SU-DHL-6 (cell line): ENCODE results near the gene DAPK1.

ENCODE experiments used
- H2AFZ ChIP-seq: fragments of 200-600 bp; sonication (generic); 2 replicates; pipeline ENCODE4 v1.6.1; 2014; ENCODE audit warnings: low read depth, mild to moderate bottlenecking, moderate library complexity, mixed read lengths, antibody characterized with exemption, low read length; ENCODE audit not compliant: severe bottlenecking
- H3F3A ChIP-seq: fragments of 200-600 bp; shearing (Covaris generic); 2 replicates; pipeline ENCODE4 v1.6.0; 2016; ENCODE audit warnings: antibody characterized with exemption, mild to moderate bottlenecking; ENCODE audit not compliant: insufficient read depth
- H3K27ac ChIP-seq: fragments of 200-600 bp; sonication (generic); 2 replicates; pipeline ENCODE4 v1.5.1; 2016; ENCODE audit warnings: low read depth, mild to moderate bottlenecking, low read length, moderate library complexity, mixed read lengths
- H3K27me3 ChIP-seq: fragments of 200-600 bp; sonication (generic), shearing (Covaris generic); 2 replicates; pipeline ENCODE4 v1.6.0; 2014; ENCODE audit warnings: mild to moderate bottlenecking, low read length
- H3K36me3 ChIP-seq: fragments of 200-600 bp; sonication (generic); 2 replicates; pipeline ENCODE4 v1.6.1; 2014; ENCODE audit warnings: mild to moderate bottlenecking, low read length, mixed read lengths
- H3K4me2 ChIP-seq: fragments of 300-600, 200-600 bp; shearing (Covaris generic), sonication (generic); 2 replicates; pipeline ENCODE4 v1.6.0; 2014; ENCODE audit warnings: low read length, low read depth, mild to moderate bottlenecking; ENCODE audit not compliant: poor library complexity, severe bottlenecking
- H3K4me3 ChIP-seq: fragments of 200-600 bp; sonication (generic); 2 replicates; pipeline ENCODE4 v1.5.1; 2014; ENCODE audit warnings: antibody characterized with exemption, low read length, mild to moderate bottlenecking, mixed read lengths; ENCODE audit not compliant: insufficient read depth, poor library complexity, severe bottlenecking
- H3K79me2 ChIP-seq: fragments of 200-600 bp; sonication (generic); 2 replicates; pipeline ENCODE4 v1.6.1; 2014; ENCODE audit warnings: mild to moderate bottlenecking, low read length, moderate library complexity; ENCODE audit not compliant: insufficient read depth
- H3K9ac ChIP-seq: fragments of 200-600 bp; sonication (generic); 2 replicates; pipeline ENCODE4 v1.7.0; 2014; ENCODE audit warnings: mild to moderate bottlenecking, low read length
- H3K9me2 ChIP-seq: fragments of 200-600 bp; sonication (generic); replicated peaks from 2 replicates; pipeline ENCODE4 v1.6.1; 2014; ENCODE audit warnings: low read length; ENCODE audit not compliant: insufficient read depth
- H3K9me3 ChIP-seq: fragments of 200-600 bp; sonication (generic); 2 replicates; pipeline ENCODE4 v1.6.1; 2014; ENCODE audit warnings: low read length, mixed read lengths; ENCODE audit not compliant: insufficient read depth
- H4K20me1 ChIP-seq: fragments of 200-600 bp; sonication (generic); 2 replicates; pipeline ENCODE4 v1.6.1; 2014; ENCODE audit warnings: low read depth, mild to moderate bottlenecking, antibody characterized with exemption, low read length, moderate library complexity, mixed read lengths
- CTCF ChIP-seq: fragments of 200-600 bp; sonication (generic); IDR thresholded peaks from one replicate; pipeline ENCODE4 v1.5.1; 2017; ENCODE audit warnings: antibody characterized with exemption, mild to moderate bottlenecking, low read length, moderate library complexity; ENCODE audit not compliant: insufficient read depth, poor library complexity, severe bottlenecking
- EZH2phosphoT487 ChIP-seq: fragments of 200-600 bp; sonication (generic), shearing (Covaris generic); conservative IDR thresholded peaks from 2 replicates; pipeline ENCODE4 v1.6.1; 2018; ENCODE audit warnings: mild to moderate bottlenecking, antibody characterized with exemption, low read length, moderate library complexity, mixed read lengths

Gene DAPK1

GRCh38 chr9:87695523-87695922 is 197.9 kb downstream of the DAPK1 start:
- Histone ChIP-seq H3K4me3 (no peak overlapping the region), H3F3A (no peaks in the 10 kb centered on the region), H3K79me2 (no peaks in the 10 kb centered on the region), H3K9me3 (no peaks in the 10 kb centered on the region), H3K4me2 (no peak overlapping the region), H3K9ac (no peak overlapping the region), H3K27ac (no peak overlapping the region), H3K36me3 (no peaks in the 10 kb centered on the region), H3K9me2 (no peaks in the 10 kb centered on the region), H3K27me3 (no peaks in the 10 kb centered on the region), H2AFZ (no peak overlapping the region), H4K20me1 (no peaks in the 10 kb centered on the region)
- TF ChIP-seq CTCF (no peak), EZH2phosphoT487 (no peak)

- Histone ChIP-seq H4K20me1 (no peaks in the 10 kb centered on the region), H3K9me3 (no peaks in the 10 kb centered on the region), H3K27me3 (no peaks in the 10 kb centered on the region), H2AFZ (no peak overlapping the region), H3K9ac (no peak overlapping the region), H3F3A (no peaks in the 10 kb centered on the region), H3K4me3 (no peak overlapping the region), H3K79me2 (no peaks in the 10 kb centered on the region), H3K36me3 (no peaks in the 10 kb centered on the region), H3K4me2 (no peak overlapping the region), H3K9me2 (no peaks in the 10 kb centered on the region), H3K27ac (no peak overlapping the region)
- no peak for TF ChIP-seq CTCF
- TF ChIP-seq EZH2phosphoT487 = no peak
Observed at GRCh38 chr9:87696641-87697040, 199.0 kb downstream of the DAPK1 start.

GRCh38 chr9:87698069-87698809 is 200.6 kb downstream of the DAPK1 start:
- Histone ChIP-seq H3K9me3 (no peaks in the 10 kb centered on the region), H3K9ac (no peak overlapping the region), H3K4me3 (no peak overlapping the region), H3F3A (no peaks in the 10 kb centered on the region), H3K9me2 (no peaks in the 10 kb centered on the region), H3K79me2 (no peaks in the 10 kb centered on the region), H3K36me3 (no peaks in the 10 kb centered on the region), H2AFZ (no peak overlapping the region), H3K27ac (no peak overlapping the region), H3K27me3 (no peaks in the 10 kb centered on the region), H4K20me1 (no peaks in the 10 kb centered on the region), H3K4me2 (no peak overlapping the region)
- TF ChIP-seq EZH2phosphoT487 (no peak), CTCF (no peak)
